HG03571 (cell line): ENCODE results near the gene EXOC6B.

ENCODE experiments used
- ATAC-seq: cut with Tn5 transposase; IDR thresholded peaks from one replicate; pipeline ENCODE4 v1.9.1; 2021; ENCODE audit not compliant: unreplicated experiment

EXOC6B gene

GRCh38 chr2:72388263-72388662 is 437.6 kb downstream of the EXOC6B start:
- ATAC-seq = no peak

- ATAC-seq = no peak
These were observed 439.5 kb downstream of the EXOC6B start for GRCh38 chr2:72386288-72386687.

- no peak for ATAC-seq
These were observed 447.0 kb downstream of the EXOC6B start for GRCh38 chr2:72378753-72379348.

- ATAC-seq = no peak
These were observed 458.2 kb downstream of the EXOC6B start for GRCh38 chr2:72367530-72368225.

GRCh38 chr2:72363406-72363805 is 462.4 kb downstream of the EXOC6B start:
- no peak for ATAC-seq

- ATAC-seq = no peak
These were observed 463.1 kb downstream of the EXOC6B start for GRCh38 chr2:72362733-72363132.

- no peak for ATAC-seq
These were observed 464.3 kb downstream of the EXOC6B start for GRCh38 chr2:72361521-72361920.

- no peak for ATAC-seq
These were observed 464.8 kb downstream of the EXOC6B start for GRCh38 chr2:72361042-72361441.

- ATAC-seq = no peak
These were observed 475.0 kb downstream of the EXOC6B start for GRCh38 chr2:72350852-72351251.

- ATAC-seq = no peak
These were observed 476.8 kb downstream of the EXOC6B start for GRCh38 chr2:72349016-72349415.

- ATAC-seq = no peak
These were observed 478.8 kb downstream of the EXOC6B start for GRCh38 chr2:72347081-72347480.

GRCh38 chr2:72341639-72342038 is 484.2 kb downstream of the EXOC6B start:
- ATAC-seq = no peak

- no peak for ATAC-seq
These were observed 485.2 kb downstream of the EXOC6B start for GRCh38 chr2:72340665-72341064.

- no peak for ATAC-seq
These were observed 487.8 kb downstream of the EXOC6B start for GRCh38 chr2:72338076-72338475.

- no peak for ATAC-seq
These were observed 493.1 kb downstream of the EXOC6B start for GRCh38 chr2:72332720-72333119.

- ATAC-seq = no peak
These were observed 495.2 kb downstream of the EXOC6B start for GRCh38 chr2:72330652-72331051.

- no peak for ATAC-seq
These were observed 499.1 kb downstream of the EXOC6B start for GRCh38 chr2:72326759-72327158.

- no peak for ATAC-seq
These were observed 500.0 kb downstream of the EXOC6B start for GRCh38 chr2:72325592-72326422.

- ATAC-seq = no peak
These were observed 509.1 kb downstream of the EXOC6B start for GRCh38 chr2:72316774-72317173.

GRCh38 chr2:72300147-72300684 is 525.6 kb downstream of the EXOC6B start:
- no peak for ATAC-seq

GRCh38 chr2:72293620-72294019 is 532.2 kb downstream of the EXOC6B start:
- ATAC-seq = no peak

- no peak for ATAC-seq
These were observed 533.4 kb downstream of the EXOC6B start for GRCh38 chr2:72292433-72292832.
